Rectal smooth muscle tissue (tissue), 1 donor: ENCODE results near the gene SLC6A9.

ENCODE experiments used
- H3K27ac ChIP-seq: one replicate; pipeline ENCODE4 v1.7.0; 2013; ENCODE audit warnings: low read depth, low read length, inconsistent platforms
- H3K27me3 ChIP-seq: one replicate; pipeline ENCODE4 v1.7.0; 2013; ENCODE audit warnings: low read length; ENCODE audit not compliant: control insufficient read depth, insufficient read depth
- H3K36me3 ChIP-seq: one replicate; pipeline ENCODE4 v1.7.0; 2013; ENCODE audit warnings: low read length; ENCODE audit not compliant: control insufficient read depth, insufficient read depth
- H3K4me1 ChIP-seq: one replicate; pipeline ENCODE4 v1.7.0; 2013; ENCODE audit warnings: low read length; ENCODE audit not compliant: control insufficient read depth, insufficient read depth
- H3K4me3 ChIP-seq: one replicate; pipeline ENCODE4 v1.7.0; 2013; ENCODE audit warnings: low read length
- H3K9ac ChIP-seq: one replicate; pipeline ENCODE4 v1.7.0; 2013; ENCODE audit warnings: low read length

SLC6A9 gene

GRCh38 chr1:43960798-43961197 lies 70.5 kb downstream of the SLC6A9 start:
- H3K9ac ChIP-seq: no peak overlapping the region
- no peak overlapping the region for H3K4me3 ChIP-seq

DNA sequence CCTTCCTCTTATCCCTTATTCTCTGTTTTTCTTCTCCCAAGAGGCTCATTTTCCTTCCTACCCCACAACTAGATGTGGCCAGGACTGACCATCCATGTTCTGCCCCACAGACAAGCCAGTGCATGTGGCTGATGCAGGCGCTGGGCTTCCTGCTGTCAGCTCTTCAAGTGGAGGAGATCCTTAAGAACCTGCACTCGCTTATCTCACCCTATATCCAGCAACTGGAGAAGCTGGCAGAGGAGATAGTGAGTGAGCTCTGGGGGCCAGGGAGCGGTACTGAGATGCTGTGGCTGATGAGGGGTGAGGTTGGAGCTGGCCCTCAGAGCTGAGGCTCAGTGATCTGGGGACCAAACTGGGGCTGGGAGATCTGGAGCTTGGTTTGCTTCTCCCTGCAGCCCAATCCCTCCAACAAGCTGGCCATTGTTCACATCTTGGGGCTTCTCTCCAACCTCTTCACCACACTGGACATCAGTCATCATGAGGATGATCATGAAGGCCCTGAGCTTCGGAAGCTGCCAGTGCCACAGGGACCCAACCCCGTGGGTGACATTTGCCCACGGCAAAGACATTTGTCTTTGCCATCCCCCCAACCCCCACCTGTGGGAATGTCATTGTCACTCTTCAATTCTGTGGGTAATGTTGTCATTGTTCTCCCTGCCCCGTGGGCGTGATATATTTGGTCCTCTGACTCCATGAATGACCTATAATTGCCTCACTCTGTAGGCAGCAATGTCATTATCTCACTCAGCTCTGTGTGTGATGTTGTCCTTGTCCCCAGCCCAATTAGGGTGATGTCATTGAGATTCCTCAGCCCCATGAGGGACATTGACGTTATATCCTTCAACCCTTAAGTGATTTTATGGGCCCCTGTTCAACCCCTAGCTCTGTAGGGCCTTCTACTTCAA lies 72.7 kb downstream of the SLC6A9 start:
- H3K27ac ChIP-seq: no peak overlapping the region
- no peaks in the 10 kb centered on the region for H3K4me1 ChIP-seq
- peaks cover 22% of the 10 kb centered on the region for H3K36me3 ChIP-seq
- H3K4me3 ChIP-seq: no peak overlapping the region
- H3K27me3 ChIP-seq: no peaks in the 10 kb centered on the region
- H3K9ac ChIP-seq: no peak overlapping the region

More at GRCh38 chr1:43960798-43961197, 70.5 kb downstream of the SLC6A9 start:
- Histone ChIP-seq H3K36me3 (peaks cover 22% of the 10 kb centered on the region), H3K27ac (no peak overlapping the region), H3K4me1 (no peaks in the 10 kb centered on the region), H3K27me3 (no peaks in the 10 kb centered on the region)

- H3K36me3 ChIP-seq: peaks cover 22% of the 10 kb centered on the region
- H3K4me3 ChIP-seq: no peak overlapping the region
- H3K4me1 ChIP-seq: no peaks in the 10 kb centered on the region
- no peak overlapping the region for H3K27ac ChIP-seq
- H3K9ac ChIP-seq: no peak overlapping the region
- no peaks in the 10 kb centered on the region for H3K27me3 ChIP-seq
These were observed 73.7 kb downstream of the SLC6A9 start for GRCh38 chr1:43957407-43958040.

- Histone ChIP-seq H3K36me3 (peaks cover 20% of the 10 kb centered on the region), H3K27me3 (no peaks in the 10 kb centered on the region), H3K9ac (no peak overlapping the region), H3K27ac (no peak overlapping the region), H3K4me3 (no peak overlapping the region), H3K4me1 (no peaks in the 10 kb centered on the region)
These were observed 75.0 kb downstream of the SLC6A9 start for GRCh38 chr1:43956234-43956633.

DNA sequence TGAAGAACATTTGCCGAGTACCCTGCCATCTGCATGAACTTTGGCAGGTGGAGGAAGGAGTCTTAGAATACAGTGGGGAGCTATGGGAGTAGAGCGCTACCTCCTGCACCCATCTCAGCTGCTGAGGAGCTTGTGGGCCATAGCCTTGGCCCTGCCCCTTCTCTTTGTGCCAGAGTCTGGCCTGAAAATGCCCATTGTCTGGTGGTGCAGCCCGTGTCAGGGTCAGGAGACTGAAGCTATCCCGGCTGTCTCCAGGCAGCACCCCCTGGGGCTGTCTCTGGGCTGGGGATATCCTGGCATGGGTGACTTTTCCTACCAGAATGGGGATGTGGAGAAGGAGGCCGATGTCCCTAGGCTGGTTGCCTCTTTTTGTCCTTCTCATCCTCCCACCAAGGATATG lies 77.2 kb downstream of the SLC6A9 start:
- H3K36me3 ChIP-seq: peaks cover 25% of the 10 kb centered on the region
- no peak overlapping the region for H3K27ac ChIP-seq
- no peak overlapping the region for H3K9ac ChIP-seq
- no peaks in the 10 kb centered on the region for H3K27me3 ChIP-seq
- no peak overlapping the region for H3K4me3 ChIP-seq
- H3K4me1 ChIP-seq: no peaks in the 10 kb centered on the region

DNA sequence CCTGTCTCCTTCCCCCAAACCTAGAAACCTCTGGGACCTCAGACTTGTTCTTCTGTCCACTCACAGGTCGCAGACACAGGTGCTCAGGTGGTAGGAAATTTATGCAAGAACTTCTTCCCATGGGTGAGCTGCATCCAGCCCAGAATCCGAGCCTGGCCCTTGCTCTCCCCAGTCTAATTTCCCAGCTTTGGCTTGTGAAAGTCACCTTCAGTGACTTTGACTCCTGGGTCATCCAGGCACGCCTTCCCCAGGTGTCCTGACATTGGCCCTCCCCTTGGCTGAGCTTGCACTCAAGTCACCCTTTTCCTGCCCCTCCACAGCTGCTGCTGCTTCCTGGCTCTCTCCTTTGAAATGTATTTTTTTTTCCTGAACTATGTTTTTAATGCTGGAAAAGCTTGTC lies 77.9 kb downstream of the SLC6A9 start:
- H3K27me3 ChIP-seq: no peaks in the 10 kb centered on the region
- peaks cover 2% of the 10 kb centered on the region for H3K4me1 ChIP-seq
- no peak overlapping the region for H3K27ac ChIP-seq
- H3K36me3 ChIP-seq: peaks cover 25% of the 10 kb centered on the region
- no peak overlapping the region for H3K9ac ChIP-seq
- no peak overlapping the region for H3K4me3 ChIP-seq

DNA sequence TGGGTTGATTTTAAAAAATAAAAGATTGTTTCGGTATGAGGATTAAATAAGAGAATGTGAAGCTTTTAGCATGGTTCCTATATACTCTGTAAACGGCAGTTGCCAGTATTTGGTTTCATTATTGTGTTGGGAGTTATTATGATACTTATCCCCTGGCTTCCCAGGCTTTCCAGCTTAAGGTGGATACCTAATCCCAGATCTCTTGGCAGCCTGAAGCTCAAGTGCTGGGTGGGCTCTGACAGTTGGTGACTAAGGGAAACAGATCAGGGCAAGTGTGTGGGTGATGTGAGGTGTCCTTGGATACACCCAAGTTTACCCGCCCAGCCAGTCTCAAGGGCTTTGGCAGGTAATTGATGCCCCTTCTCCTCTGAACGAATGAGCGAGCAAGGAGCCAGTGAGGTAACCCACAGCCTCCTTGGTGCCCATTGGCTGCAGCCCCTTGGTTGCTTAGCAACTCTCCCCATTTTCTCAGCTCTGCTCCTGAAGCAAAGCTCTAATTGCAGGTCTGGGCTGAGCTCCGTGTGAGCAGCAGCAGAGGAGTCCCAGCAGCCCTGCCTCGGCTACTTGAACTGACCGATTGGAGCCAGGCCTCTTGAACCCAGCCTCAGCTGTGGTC lies 78.4 kb downstream of the SLC6A9 start:
- Histone ChIP-seq H3K27me3 (no peaks in the 10 kb centered on the region), H3K36me3 (peaks cover 21% of the 10 kb centered on the region), H3K4me3 (no peak overlapping the region), H3K9ac (no peak overlapping the region), H3K27ac (no peak overlapping the region), H3K4me1 (peaks cover 8% of the 10 kb centered on the region)

DNA sequence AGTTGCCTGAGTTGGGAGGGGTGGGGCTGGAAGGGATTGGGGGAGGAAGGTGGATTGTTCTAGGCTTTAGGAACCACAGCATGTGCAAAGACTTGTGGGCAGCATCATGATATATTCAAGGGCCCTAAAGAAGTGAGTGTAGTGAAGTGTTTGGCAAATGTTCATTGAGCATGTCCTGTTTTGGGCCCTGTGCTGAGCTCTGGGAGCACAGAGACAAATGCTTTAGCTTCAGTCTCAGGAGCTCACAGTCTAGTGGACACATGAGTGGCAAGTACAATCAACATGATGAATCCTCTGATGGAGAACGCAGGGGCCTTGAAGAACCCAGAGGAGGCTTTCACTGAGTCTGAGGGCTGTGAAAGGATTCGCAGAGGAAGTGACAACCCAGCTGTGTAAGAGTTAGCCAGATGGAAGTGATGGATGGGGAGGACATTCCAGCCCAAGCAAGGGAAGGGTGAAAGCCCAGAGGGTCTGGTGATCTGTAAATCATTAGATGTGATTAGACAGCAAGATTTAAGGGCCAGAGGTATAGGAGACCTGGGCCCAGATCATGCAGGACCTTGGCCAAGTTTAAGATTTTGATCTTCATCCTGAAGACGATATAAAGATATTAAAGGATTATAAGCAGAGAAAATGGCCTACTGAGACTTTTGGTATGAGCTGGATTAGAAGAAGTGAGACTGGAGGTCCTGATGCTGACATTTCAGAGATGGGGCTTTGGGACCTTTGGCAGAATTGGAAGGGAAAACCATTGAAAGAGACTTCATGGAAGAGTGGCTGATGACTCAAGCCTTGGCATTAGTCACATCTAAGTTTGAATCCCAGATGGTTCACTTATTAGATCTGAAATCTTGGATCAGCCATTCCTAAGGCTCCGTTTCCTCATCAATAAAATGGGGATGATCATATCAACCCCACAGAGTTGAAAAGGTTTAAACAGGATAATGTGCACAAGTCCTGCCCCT lies 80.0 kb downstream of the SLC6A9 start:
- Histone ChIP-seq H3K27ac (no peak overlapping the region), H3K27me3 (no peaks in the 10 kb centered on the region), H3K4me1 (peaks cover 13% of the 10 kb centered on the region), H3K9ac (no peak overlapping the region), H3K4me3 (no peak overlapping the region), H3K36me3 (peaks cover 7% of the 10 kb centered on the region)

DNA sequence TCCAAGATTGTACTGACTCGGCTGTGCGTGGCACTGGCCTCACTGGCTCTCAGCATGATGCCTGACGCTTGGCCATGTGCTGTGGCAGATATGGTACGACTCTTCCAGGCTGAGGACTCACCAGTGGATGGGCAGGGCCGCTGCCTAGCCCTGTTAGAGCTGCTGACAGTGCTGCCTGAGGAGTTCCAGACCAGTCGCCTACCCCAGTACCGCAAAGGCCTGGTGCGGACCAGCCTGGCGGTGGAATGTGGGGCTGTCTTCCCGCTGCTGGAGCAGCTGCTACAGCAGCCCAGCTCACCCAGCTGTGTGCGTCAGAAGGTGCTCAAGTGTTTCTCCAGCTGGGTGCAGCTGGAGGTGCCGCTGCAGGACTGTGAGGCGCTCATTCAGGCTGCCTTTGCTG lies 81.6 kb downstream of the SLC6A9 start:
- H3K27me3 ChIP-seq: no peaks in the 10 kb centered on the region
- peaks cover 7% of the 10 kb centered on the region for H3K36me3 ChIP-seq
- no peak overlapping the region for H3K27ac ChIP-seq
- no peak overlapping the region for H3K9ac ChIP-seq
- peaks cover 23% of the 10 kb centered on the region for H3K4me1 ChIP-seq
- H3K4me3 ChIP-seq: no peak overlapping the region

DNA sequence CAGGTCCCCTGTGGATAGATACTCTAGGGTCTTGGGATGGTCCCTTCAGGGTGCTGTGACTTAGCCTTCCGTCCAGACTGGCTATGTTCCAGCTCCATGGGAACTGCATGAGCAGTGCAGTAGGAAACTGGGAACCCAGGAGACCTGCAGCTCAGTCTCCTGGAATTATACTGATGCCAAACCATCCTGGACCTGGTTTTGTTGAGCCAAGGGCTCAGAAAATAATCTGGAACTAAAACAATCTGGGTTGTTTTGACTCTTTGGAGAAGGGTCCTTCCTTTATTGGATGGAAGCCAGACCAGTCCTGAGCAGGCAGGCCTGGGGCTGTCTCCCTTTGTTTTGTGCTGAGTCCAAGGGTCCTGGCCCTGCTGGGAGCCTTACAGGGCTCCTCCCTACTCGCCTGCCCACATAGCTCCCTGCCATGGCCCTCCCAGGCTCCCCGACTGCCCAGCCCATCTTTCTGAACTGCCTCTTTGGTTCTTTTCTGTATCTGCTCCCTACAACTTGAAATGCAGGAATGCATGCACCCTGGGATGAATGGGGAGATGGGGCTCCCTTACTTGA lies 83.3 kb downstream of the SLC6A9 start:
- peaks cover 7% of the 10 kb centered on the region for H3K36me3 ChIP-seq
- peak overlapping the region; percentile 100 for H3K4me3 ChIP-seq
- peak overlapping the region; percentile 49 for H3K9ac ChIP-seq
- peak overlapping the region; percentile 37 for H3K27ac ChIP-seq
- no peaks in the 10 kb centered on the region for H3K27me3 ChIP-seq
- H3K4me1 ChIP-seq: peaks cover 23% of the 10 kb centered on the region

- Histone ChIP-seq H3K9ac (peak overlapping the region; percentile 94), H3K4me3 (peak overlapping the region; percentile 100), H3K27me3 (no peaks in the 10 kb centered on the region), H3K36me3 (peaks cover 11% of the 10 kb centered on the region), H3K4me1 (peaks cover 23% of the 10 kb centered on the region), H3K27ac (peak overlapping the region; percentile 99)
These were observed 84.0 kb downstream of the SLC6A9 start for GRCh38 chr1:43947061-43947873.
